Inflammatory macrophage (primary cell): ENCODE results near the gene MUC5B.

Experiments used
- DNase-seq, 2 donors: peaks; one replicate each; pipeline ENCODE4 v3.0.0-alpha.2; 2020 to 2022

MUC5B gene

DNA sequence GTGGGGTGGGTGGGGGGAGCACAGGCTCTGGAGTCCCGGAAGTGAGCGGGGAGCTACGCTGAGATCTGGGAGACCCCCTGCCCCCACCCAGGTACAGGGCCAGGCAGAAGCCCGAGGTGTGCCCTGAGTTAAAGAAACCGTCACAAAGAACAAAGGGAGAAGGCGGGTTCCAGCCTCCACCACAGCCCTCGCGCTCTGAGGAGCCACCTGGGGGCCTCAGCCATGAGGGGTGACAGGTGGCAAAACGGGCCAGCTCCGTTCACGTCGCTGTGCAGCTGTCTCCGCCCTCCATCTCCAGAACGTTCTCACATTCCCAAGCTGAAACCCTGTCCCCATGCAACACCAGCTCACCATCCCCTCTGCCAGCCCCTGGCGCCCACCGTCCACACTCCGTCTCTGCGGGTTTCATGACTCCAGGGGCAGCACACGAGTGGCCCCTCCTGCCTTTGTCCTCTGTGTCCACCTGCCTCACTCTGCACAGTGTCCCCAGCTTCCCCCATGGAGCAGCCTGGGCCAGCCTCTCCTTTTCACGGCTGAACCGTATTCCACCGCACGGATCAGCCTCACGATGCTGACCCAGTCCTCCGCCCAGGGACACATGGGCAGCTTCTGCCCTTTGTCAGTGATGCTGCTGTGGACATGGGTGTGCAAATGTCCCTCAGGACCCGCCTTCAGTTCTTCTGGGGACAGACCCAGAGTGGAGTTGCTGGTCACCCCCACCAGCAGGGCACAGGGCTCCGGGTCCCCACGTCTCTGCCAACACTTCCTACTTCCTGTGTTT, 1.7 kb upstream of the MUC5B start:
- DNase-seq: no peak

DNA sequence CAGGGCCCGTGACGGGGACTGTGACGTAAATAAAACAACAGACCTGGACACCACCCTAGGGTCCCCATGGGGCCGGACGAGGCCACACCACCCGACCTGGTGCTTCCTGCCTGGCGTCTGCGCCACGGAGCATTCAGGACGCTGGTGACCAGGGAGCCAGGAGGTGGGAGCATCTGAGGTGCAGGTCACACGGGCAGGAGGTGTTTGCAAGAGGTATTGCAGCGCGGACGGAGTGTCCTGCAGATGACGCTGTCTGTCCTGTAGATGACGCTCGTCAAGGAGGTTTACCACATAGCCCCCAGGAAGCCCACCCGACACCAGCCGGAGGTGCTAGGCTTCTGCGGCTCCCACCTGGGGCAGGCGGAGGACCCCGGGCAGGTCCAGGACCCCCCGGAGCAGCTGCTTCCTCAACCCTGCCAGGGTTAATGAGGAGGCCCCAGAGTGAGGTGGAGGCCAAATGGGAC, 986 bp upstream of the MUC5B start:
- DNase-seq: no peak

DNA sequence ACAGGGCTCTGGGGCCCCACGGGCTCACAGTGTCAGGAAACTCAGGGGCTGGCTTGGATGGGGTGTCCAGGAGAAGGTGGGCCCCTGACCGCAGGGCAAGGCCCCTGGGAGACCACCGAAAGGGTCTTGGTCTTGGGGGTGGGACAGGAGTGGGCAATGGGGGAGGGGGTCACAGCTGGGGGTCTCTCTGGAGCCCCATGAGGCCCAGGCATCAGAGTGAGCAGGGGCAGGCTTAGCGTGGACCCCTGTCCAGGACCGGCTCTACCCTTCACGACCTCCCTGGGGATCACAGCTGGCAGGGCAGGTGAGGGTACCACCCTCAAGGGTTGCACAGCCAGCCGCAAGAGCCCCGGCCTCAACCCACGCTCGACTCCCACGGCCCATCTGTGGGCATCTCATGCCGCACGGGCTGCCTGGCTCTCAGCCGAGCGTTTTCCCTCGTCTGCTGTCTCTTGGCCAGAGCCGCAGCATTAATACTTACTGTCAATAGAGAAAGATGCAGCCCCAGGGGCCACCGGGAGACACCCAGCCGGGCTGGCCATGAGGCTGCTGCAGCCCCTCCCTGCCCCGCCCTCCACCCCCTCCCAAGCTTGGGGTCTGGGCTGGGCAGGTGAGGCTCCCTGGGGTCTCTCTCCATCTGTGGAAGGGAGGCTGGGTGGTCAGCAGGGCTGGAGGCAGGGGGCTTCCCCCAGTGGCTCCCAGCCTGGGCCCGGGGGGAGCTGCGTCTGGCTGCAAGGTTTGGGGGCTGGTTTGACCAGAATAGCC, 662 bp downstream of the MUC5B start:
- no peak for DNase-seq

DNA sequence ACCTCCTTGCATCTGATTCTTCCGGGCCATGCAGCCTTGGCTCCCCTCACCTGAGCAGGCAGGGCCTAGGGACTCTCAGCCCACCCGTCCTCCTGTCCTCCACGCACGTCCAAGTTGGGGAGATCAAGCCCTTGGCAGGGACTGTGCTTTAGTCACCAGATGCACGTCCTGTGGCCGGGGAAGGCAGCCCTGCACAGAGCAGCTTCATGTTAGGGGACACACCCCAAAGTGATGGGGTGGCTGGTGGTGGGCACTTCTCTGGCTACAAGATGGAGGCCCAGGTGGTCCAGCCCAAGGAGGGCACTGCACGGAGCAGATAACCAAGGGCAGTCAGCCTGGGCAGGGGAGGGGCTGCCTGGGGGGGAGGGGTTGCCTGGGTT, 1.2 kb downstream of the MUC5B start:
- DNase-seq: no peak

DNA sequence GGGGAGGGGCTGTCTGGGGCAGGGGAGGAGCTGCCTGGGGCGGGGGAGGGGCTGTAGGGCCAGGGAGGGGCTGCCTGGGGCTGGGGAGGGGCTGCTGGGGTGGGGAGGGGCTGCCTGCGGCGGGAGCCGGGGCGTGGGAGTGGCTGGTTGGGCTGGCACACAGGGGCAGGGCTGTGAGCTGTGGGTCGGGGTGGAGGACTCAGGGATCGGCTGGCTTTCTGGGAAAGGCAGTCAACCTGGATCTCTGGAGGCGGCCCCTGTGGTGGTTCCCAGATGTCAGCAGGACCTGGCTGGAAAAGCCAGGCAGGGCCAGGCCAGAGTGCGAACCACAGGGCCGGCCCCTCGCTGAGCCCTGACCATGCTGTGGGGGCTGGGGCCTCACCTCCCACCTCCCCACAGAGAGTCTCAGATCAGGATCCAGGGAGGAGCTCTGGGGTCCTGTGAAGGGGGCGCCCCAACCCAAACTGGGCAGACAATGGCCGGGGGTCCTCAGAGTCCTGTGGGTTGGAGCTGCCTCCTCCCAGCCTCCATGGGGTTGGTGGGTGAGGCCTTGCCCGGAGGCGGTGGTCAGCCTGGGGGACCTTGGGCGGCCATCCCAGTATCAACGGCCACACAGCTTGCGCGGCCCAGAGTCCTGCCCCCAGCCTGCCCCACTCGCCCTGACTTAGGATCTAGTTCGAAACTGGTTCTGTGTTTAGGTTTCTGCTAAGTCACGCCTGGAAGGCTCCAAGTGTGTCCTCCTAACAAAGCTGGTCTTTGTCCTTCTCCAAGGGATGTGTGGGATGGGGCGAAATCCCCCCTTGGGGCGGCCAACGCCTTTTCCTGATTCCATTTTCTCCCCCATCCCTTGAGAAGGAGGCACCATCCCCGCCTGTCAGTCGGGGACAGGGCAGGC, 1.9 kb downstream of the MUC5B start:
- no peak for DNase-seq

DNA sequence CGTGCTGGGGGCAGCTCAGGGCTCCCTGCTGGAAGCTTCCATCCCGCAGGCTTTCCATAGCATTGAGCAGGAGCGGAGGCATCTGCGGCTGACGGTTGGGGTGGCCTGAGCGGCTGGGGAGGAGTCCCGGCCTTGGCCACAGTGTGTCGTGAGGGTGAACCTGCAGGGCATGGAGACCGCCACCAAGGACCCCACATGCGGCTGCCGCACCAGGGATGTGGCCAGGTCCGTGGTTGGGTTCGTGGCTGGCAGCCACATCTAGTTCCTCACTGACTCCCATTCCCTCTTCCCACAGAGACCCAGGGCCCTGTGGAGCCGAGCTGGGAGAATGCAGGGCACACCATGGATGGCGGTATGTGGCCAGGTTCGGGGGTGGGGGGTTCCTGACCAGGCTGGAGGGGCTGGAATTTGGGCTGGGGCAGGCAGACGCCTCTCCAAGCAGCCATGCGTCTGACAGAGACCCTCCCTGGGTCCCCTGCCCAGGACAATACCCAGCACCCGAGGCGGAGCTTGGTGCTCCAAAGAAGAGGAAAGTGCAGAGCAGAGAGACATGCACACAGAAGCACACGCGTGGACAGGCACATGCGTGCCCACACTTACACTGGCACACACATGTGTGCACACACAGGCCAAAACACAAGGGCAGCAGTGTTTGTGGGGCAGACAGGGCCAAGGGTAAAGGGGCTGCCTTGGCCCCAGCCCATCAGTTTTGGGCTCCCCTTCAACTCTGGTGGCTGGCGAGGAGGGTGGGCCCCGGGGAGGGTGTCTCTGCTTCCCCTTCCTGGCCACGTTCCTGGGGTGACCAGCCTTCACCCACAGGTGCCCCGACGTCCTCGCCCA, 2.7 kb downstream of the MUC5B start:
- no peak for DNase-seq

DNA sequence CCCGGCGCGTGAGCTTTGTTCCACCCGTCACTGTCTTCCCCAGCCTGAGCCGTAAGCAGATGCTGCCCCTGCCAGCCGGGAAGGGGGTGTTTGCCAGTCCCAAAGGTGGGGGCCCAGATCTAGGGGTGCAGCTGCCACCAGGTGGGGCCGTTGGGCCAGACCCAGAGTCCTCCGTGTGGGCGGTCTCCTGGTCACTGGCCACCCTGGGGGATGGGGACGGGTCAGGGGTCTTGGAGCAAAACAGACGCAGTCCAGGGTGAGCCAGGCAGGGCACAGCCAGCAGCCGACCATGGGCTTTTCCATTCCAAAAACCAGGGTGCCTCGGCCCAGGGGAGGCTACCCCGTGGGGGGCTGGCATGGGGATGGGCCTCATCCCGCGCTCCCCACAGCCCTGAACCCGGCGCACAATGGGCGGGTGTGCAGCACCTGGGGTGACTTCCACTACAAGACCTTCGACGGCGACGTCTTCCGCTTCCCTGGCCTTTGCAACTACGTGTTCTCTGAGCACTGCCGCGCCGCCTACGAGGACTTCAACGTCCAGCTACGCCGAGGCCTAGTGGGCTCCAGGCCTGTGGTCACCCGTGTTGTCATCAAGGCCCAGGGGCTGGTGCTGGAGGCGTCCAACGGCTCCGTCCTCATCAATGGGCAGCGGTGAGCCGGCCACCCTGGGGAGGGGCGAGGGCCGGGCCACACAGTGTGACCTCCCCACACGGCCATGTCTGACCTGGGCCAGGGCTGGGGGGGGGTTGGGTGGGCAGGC, 3.5 kb downstream of the MUC5B start:
- DNase-seq: peak in 1 of 2 donors; percentile 23

DNA sequence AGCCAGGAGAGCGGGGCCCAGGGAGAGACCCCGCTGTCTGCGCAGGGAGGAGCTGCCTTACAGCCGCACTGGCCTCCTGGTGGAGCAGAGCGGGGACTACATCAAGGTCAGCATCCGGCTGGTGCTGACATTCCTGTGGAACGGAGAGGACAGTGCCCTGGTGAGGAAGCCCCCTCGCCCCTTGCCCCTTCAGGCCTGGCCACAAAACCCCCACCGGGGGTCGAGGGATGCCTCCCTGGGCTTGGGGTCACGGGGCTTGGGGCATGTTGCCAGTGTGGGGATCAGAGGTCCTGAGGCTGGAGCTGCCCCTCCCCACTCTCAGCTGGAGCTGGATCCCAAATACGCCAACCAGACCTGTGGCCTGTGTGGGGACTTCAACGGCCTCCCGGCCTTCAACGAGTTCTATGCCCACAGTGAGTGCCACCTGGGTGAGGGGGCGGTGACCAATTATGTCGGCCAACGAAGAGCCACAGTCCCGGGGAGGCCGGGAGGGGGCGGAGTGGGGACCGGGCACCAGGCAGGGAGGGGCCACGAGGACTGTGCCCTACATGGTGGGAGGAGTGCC, 4.2 kb downstream of the MUC5B start:
- no peak for DNase-seq

DNA sequence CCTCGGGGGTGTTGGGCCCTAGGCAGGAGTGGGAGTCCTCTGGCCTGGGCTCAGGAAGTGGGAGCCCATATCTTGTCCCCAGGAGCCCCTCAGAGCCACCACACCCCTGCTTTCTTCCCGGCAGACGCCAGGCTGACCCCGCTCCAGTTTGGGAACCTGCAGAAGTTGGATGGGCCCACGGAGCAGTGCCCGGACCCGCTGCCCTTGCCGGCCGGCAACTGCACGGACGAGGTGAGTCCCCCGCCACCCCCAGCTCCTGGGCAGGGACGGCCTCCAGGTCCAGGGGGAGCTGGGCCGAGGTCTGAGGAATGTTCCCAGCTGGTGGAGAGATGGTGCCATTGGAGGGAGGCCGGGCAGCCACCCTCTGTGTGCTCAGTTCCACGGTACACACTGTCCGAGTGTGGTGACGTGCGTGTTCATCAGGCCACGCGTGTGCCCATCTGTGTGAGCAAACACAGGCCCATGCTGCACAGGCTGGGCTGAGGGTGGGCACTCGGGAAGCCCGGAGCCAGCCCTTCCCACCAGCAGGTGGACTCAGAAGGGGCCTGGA, 4.8 kb downstream of the MUC5B start:
- DNase-seq: no peak

DNA sequence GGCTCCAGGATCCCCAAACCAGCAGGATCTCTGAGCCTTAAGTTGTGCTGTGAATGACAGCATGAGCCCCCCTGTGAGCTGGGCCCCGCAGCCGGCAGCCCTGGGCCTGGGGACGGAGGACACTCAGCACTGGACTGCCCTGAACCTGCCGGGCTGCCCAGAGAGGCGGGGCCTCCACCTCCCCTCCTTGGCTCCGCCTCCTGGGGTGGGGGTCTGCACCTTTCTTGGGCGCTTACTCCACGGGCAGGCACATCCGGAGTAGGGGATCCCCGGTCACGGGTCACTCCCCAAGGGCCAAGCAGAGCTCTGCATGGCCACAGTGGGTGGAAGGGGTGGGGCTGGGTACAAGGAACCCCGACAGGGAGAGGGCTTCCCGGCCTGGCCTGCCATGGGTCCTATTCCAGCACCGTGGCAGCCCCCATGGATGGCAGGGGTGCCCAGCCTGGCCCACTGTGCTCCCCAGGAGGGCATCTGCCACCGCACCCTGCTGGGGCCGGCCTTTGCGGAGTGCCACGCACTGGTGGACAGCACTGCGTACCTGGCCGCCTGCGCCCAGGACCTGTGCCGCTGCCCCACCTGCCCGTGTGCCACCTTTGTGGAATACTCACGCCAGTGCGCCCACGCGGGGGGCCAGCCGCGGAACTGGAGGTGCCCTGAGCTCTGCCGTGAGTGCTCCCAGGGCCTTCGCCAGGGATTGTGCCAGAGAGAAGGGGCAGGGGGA, 5.4 kb downstream of the MUC5B start:
- no peak for DNase-seq

DNA sequence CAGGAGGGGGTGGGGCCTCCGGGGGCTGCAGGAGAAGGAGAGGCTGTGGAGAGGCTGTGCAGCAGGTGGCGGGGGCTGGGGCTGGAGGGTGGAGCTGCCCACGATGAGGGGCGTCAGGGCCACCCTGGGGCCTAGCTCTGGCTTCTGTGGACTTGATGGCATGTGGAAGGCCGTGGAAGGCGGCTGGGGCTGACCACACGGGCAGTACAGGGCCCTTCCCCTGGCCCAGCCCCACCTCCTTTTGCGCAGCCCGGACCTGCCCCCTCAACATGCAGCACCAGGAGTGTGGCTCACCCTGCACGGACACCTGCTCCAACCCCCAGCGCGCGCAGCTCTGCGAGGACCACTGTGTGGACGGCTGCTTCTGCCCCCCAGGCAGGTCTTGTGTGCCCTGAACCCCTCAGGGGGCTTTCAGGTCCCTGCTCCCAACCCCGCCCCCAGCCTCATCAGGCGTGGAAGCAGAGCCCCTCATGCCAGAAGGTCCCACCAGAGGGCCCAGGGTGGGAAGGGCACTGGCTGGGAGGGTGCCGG, 6.1 kb downstream of the MUC5B start:
- DNase-seq: no peak

DNA sequence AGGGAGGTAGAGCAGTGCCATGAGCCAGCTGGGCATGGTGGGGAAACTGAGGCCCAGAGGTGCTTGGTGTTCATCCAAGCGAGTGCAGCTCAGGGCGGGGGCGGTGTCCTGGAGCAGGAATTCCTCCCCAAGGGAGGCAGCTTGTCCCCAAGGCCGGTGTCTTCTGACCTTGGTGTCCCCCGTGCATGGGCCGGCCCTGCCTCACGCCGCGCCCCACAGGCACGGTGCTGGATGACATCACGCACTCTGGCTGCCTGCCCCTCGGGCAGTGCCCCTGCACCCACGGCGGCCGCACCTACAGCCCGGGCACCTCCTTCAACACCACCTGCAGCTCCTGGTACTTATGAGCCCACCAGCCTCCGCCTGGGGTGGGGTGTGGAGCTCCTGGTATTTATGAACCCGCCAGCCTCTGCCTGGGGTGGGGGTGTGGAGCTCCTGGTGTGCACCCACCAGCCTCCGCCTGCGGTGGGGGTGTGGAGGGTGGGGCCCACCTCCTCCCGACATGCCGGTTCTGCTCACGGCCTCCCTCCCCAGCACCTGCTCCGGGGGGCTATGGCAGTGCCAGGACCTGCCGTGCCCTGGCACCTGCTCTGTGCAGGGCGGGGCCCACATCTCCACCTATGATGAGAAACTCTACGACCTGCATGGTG, 6.7 kb downstream of the MUC5B start:
- DNase-seq: no peak

DNA sequence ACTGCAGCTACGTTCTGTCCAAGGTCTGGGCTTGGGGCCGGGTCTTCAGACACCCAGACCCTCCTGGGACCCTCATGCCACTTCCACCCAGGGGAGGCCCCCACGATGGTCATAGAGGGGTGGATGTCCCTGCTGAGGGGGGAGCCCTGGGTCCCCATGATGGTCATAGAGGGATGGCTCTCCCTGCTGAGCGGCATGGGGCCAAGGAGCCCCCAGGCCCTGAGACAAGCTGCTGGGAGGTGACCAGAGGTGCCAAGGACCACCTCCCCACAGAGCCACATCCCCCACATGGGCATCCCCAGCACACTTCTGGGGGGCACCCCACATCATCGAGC, 7.2 kb downstream of the MUC5B start:
- DNase-seq: no peak

DNA sequence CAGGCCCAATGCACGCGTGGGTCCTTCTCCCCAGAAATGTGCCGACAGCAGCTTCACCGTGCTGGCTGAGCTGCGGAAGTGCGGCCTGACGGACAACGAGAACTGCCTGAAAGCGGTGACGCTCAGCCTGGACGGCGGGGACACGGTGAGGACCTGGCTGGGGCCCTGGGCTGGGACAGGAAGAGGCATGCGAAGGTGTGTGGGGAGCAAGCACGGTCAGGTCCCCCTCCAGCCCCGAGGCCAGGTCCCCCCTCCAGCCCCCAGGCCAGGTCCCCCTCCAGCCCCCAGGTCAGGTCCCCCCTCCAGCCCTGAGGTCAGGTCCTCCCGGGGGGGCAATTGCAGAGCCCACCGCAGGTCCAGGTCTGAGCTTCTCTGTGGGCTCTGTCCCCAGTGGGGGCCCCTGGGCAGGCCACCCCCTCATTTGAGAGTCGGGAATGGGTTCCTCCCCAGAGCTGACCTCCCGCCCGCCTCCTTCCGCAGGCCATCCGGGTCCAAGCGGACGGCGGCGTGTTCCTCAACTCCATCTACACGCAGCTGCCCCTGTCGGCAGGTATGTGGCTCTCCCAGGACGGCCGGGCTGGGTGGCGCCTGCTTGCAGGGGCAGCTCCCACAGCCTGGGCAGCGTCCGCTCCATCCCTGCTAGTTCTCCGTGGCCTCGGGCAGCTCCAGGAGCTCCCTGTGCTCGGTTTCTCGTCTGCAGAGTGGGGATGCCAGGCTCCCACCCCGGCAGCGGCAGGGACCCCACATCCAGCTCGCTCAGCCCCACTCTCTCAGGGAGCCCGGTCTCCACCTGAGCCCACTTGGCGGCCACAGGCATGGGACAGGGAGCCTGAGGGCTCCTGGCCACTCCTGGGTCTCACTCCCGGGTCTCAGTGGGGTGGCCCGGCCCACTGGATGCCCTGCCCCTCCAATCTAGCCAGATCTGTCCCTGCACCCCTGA, 7.9 kb downstream of the MUC5B start:
- DNase-seq: no peak

DNA sequence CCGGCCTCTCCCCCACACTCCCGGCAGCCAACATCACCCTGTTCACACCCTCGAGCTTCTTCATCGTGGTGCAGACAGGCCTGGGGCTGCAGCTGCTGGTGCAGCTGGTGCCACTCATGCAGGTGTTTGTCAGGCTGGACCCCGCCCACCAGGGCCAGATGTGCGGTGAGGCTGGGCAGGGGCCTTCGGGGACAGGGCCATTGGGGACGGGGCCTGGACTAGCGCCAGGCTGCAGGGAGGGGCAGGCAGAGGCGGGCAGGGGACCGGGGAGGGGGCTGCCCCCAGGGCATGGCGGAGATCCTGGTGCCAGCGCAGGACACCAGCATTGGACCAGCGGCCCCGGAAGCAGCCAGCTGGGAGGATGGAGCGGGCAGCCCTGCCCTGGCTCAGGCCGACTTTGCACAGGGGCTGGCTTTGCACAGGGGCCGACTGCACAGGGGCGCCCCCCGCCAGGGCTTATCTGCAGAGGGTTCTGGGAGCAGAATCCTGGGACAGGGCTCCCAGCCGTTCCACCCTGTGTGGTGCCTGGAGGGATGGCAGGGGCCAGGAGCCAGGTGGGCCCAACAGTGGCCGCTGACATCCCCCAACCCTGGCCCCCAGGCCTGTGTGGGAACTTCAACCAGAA, 8.6 kb downstream of the MUC5B start:
- DNase-seq: no peak

DNA sequence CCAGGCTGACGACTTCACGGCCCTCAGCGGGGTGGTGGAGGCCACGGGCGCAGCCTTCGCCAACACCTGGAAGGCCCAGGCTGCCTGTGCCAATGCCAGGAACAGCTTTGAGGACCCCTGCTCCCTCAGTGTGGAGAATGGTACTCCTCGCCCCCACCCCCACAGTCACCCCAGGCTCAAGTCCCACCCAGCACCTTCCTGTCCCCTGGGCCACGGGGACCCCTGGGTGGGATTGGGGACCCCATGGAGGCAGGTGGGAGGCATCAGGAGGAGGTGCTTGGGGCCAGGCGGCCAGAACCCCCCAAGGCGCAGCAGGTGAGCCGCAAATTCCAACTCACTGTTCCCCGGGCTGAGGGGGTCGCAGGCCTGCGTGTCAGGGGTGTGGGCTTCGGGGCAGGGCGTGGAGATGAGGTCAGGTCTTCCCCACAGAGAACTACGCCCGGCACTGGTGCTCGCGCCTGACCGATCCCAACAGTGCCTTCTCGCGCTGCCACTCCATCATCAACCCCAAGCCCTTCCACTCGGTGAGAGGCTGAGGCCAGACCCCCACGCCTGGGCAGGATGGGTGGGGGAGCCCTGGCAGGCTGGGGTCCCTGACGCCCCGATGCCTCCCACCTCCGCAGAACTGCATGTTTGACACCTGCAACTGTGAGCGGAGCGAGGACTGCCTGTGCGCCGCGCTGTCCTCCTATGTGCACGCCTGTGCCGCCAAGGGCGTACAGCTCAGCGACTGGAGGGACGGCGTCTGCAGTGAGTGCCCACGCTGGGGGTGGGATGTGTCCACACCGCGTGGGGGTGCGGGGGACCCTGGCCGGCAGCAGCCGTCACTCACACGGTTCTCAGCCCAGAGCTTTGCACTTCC, 9.4 kb downstream of the MUC5B start:
- DNase-seq: no peak

DNA sequence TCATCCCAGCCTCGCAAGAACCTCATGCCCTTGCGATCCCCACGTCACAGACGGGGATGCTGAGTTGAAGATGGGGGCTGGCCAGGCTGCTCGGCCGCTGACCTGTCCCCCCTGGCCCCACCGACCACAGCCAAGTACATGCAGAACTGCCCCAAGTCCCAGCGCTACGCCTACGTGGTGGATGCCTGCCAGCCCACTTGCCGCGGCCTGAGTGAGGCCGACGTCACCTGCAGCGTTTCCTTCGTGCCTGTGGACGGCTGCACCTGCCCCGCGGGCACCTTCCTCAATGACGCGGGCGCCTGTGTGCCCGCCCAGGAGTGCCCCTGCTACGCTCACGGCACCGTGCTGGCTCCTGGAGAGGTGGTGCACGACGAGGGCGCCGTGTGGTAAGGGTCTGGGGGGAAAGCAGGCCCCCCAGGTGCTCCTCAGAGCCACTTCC, 10.0 kb downstream of the MUC5B start:
- DNase-seq: no peak
